ENCODE results near the gene RBBP8NL. TPM values are rescaled to one million over a fixed set of nuclear protein-coding genes. Genes with fewer than 3 reads are reported as not detected.

Gene RBBP8NL
- total and polyA plus RNA-seq, 9 of the 15 experiments (the other 6 are each of a cell fraction or from before 2014, with no cell fraction given), result not detected

GRCh38 chr20:62386383-62387218, 40.7 kb downstream of the RBBP8NL start, which contains the start of gene RPS21:
Gene RPS21, plus strand, starts transcription at chr20:62387103. Its CDS starts 236 bp downstream, at chr20:62387339.
- peaks cover 59% of the 10 kb centered on the region for H3K79me2 ChIP-seq (ENCODE audit: control insufficient read depth, insufficient read depth, low read length)
- H3K9me1 ChIP-seq (ENCODE audit: control insufficient read depth, insufficient read depth, low read length), result peaks cover 7% of the 10 kb centered on the region
- peak within 1 kb of the TSS; percentile 99 for H3K9ac ChIP-seq (ENCODE audit: insufficient read depth in 1 of 2, low read depth in 2 of 2, low read length in 2 of 2)
- FAIRE-seq (peak; percentile 95), DNase-seq (ENCODE audit: extremely low read depth in 1 of 4, low spot score in 3 of 4) (peak; percentile 87 to 96 (median 92)), ATAC-seq (peak; percentile 92)
- H3K27ac ChIP-seq (ENCODE audit: extremely low read depth, low read depth, low read length), result peak within 1 kb of the TSS; percentile 95
- H3K27me3 ChIP-seq (ENCODE audit: control insufficient read depth in 2 of 2, insufficient read depth in 2 of 2, low read length in 2 of 2), result no peaks in the 10 kb centered on the region
- H4K20me1 ChIP-seq (replicated peaks; ENCODE audit: control insufficient read depth, insufficient read depth, low read length), result peaks cover 12% of the 10 kb centered on the region
- H3K36me3 ChIP-seq (ENCODE audit: control insufficient read depth, insufficient read depth, low read length), result peaks cover 61% of the 10 kb centered on the region
- H3K4me2 ChIP-seq (ENCODE audit: insufficient read depth, low read length), result peak within 1 kb of the TSS; percentile 100
- BruUV-seq (replicated peaks), result TSS peak; percentile 83
- H2AFZ ChIP-seq (ENCODE audit: low read depth, low read length), result peak within 1 kb of the TSS; percentile 92
- peaks cover 2% of the 10 kb centered on the region; the same call in 1 of the 2 replicates for H3K9me3 ChIP-seq (replicated peaks; ENCODE audit: control insufficient read depth, insufficient read depth, low read depth, low read length)
- POLR2A ChIA-PET, result interaction anchor here (0.6 to 2.4 kb wide), 16 partner anchors 8 to 494 kb away, joined by 3 to 12 read pairs (median 3); partner anchors contain the start of genes ADRM1, CABLES2 and LAMA5
- H3K4me3 ChIP-seq, result peak within 1 kb of the TSS; percentile 100
- in situ Hi-C loops (cut with MboI), result no loop called here
- intact Hi-C loops (cut with micrococcal nuclease), result loop anchor here (1.0 to 10.0 kb wide), 2 partner anchors 84 to 242 kb away; partner anchors contain the start of genes ADRM1, PSMA7 and SS18L1
- CTCF ChIA-PET (ENCODE audit: low intra/inter-chr PET ratio), result interaction anchor here (1.9 kb wide), 1 partner anchor 84 kb away, joined by 7 read pairs; the partner anchor contains the start of gene ADRM1
- peaks cover 13 to 39% of the 10 kb centered on the region in 2 experiments; a peak in 4 of 5 replicates for H3K4me1 ChIP-seq (replicated peaks in 1 of 2; ENCODE audit: control insufficient read depth in 2 of 2, insufficient read depth in 2 of 2, low read length in 2 of 2)
- WGBS (ENCODE audit: insufficient coverage, low coverage, missing lambda C conversion rate), result under 1% methylated on average over 53 of the region's 83 CpGs
- peak; percentile 64; the same call in 1 of the 2 replicates for TF ChIP-seq PKNOX1 (IDR thresholded peaks at IDR 0.05)
- TF ChIP-seq, protein P1, sequence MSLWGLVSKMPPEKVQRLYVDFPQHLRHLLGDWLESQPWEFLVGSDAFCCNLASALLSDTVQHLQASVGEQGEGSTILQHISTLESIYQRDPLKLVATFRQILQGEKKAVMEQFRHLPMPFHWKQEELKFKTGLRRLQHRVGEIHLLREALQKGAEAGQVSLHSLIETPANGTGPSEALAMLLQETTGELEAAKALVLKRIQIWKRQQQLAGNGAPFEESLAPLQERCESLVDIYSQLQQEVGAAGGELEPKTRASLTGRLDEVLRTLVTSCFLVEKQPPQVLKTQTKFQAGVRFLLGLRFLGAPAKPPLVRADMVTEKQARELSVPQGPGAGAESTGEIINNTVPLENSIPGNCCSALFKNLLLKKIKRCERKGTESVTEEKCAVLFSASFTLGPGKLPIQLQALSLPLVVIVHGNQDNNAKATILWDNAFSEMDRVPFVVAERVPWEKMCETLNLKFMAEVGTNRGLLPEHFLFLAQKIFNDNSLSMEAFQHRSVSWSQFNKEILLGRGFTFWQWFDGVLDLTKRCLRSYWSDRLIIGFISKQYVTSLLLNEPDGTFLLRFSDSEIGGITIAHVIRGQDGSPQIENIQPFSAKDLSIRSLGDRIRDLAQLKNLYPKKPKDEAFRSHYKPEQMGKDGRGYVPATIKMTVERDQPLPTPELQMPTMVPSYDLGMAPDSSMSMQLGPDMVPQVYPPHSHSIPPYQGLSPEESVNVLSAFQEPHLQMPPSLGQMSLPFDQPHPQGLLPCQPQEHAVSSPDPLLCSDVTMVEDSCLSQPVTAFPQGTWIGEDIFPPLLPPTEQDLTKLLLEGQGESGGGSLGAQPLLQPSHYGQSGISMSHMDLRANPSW (CRISPR knock-in tag; IDR thresholded peaks at IDR 0.05), result peak; percentile 66; the same call in 1 of the 2 replicates
- peak; percentile 60 for TF ChIP-seq POLR2H (tag; IDR thresholded peaks at IDR 0.05; ENCODE audit: low read depth)
- TF ChIP-seq MTA2 (IDR thresholded peaks at IDR 0.05; ENCODE audit: low read depth), result peak; percentile 81
- TF ChIP-seq PML (IDR thresholded peaks at IDR 0.05; ENCODE audit: low read length), result peak; percentile 67
- TF ChIP-seq ZNF717 (CRISPR knock-in tag; IDR thresholded peaks at IDR 0.05), result no peak
- peak in 1 of 2 experiments; percentile 98; a peak in 2 of 4 replicates for TF ChIP-seq KDM4B (IDR thresholded peaks at IDR 0.05; ENCODE audit: borderline replicate concordance in 2 of 2, low read depth in 1 of 2)
- TF ChIP-seq SMAD2 (IDR thresholded peaks at IDR 0.05; ENCODE audit: low read depth, low read length), result no peak
- TF ChIP-seq SMARCC2 (IDR thresholded peaks at IDR 0.05; ENCODE audit: low read depth), result no peak
- peak; percentile 91 for TF ChIP-seq C11orf30 (IDR thresholded peaks at IDR 0.05; ENCODE audit: low read depth)
- TF ChIP-seq ETV5 (CRISPR knock-in tag; IDR thresholded peaks at IDR 0.05; ENCODE audit: low read depth), result peak; percentile 74
- no peak for TF ChIP-seq PRPF4 (IDR thresholded peaks at IDR 0.05; ENCODE audit: insufficient read depth, low read depth, low read length, poor library complexity, severe bottlenecking)
- no peak for TF ChIP-seq MYBL2 (IDR thresholded peaks at IDR 0.05; ENCODE audit: low read depth)
- TF ChIP-seq MYBL2 (CRISPR knock-in tag; IDR thresholded peaks at IDR 0.05; ENCODE audit: borderline replicate concordance), result 0 out of 2 replicates have a peak, but pooled peaks have one; percentile 35
- peak; percentile 74 for TF ChIP-seq ATF7 (IDR thresholded peaks at IDR 0.05)
- TF ChIP-seq E2F1 (CRISPR knock-in tag; IDR thresholded peaks at IDR 0.05), result 0 out of 2 replicates have a peak, but pooled peaks have one; percentile 76

Measured in K562 (cell line).